ENCODE data around the gene DUSP3.
A peak's percentile ranks its signal among the peaks of the same experiment; 100 is the strongest.

Gene DUSP3

GRCh38 chr17:43778337-43779144 is at the start of gene DUSP3:
TSS of gene DUSP3 (minus strand) at chr17:43778977. CDS start at chr17:43778924, 53 bp downstream.
- DNase-seq, result peak; percentile 66

DNA sequence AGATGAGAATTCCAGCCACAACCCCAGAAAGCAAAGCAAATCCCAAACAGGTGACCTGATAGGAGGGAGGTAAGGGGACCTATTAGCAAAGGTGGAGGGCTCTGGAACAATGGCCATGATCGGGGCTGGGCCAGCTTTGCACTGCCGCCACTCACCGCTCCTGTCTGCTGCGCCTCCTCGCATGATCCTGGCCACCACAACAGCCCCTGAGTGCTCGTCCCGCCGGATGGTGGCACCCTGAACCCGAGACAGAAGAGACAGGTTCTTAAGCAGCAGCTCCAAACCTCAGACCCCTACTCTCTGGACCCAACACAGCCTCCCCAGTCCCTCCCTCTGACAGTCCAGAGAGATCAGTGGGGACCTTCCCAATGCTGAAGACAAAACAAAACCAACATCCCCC is 48.8 kb upstream of the DUSP3 start:
- no peak for DNase-seq

DNA sequence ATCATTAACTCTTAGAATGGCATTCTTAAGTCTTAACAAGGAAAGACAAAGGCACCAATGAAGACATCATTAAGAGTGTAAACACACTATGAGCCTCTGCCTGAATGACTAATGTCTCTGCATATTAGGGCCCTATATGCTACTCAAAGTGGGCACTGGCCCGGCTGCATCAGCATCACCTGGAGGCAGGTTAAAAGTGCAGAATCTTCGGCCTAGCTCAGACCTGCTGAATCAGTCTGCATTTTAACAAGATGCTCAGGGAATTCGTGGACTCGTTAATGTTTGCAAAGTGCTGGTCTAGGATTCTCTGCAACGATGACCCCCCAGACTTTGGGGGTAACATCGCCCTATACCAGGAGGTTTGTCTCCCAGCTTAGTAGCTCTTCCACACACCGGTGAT is 47.4 kb upstream of the DUSP3 start:
- no peak for DNase-seq

- no peak for DNase-seq
Measured at GRCh38 chr17:43825567-43825966, 46.8 kb upstream of the DUSP3 start.

DNA sequence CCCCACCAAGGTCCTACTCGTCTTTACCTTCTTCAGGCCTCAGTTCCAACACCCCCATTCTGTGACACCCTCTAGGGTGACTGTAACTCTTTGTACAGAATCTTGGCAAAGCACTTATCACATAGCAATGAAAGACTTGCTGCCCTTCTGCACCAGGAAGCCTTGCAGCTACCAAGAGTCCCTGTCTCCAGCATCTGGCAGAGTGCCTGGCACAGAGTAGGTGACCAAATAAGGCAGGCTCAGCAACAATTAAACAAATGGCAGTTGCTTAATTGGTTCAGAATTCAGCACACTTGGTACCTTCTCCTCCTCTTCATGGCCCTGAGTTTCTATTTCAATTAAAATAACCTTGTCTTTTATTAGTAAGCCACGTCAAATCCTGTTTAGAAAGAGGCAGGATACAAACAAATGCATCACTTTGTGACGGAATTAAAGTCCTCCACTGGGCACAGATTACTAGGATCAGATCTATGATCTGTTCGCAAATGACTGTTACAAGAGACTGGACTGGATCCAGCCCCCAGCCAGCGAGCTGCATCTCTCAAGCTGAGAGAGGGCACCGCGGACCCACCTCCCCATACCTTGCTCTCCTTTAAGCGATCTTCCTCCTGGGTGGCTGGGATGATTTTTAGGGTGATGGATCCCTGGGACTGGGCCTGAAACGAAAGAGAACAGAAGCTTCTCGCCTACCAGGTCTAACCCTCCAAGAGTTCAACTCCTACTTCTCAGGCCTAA is 44.7 kb upstream of the DUSP3 start:
- DNase-seq, result no peak

- no peak for DNase-seq
Measured at GRCh38 chr17:43822570-43823190, 43.9 kb upstream of the DUSP3 start.

DNA sequence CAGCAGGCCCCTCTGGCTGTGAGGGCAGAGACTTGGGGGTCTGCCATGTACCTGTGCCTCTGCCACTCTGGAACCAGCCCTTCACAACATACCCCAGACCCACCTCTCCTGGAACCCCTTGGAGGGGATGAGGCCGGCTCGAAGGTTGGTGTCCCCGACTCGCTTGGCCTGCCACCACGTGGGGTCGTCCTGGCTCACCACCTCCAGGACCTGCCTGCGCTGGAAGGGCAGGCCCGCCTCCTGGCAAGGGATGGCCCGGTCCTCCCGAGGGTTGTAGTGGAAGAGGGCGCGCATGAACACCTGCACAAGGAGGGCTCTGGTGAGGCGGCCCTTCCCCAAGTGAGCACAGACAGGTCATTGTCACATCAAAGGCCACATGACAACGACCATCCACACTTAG is 42.0 kb upstream of the DUSP3 start:
- no peak for DNase-seq

DNA sequence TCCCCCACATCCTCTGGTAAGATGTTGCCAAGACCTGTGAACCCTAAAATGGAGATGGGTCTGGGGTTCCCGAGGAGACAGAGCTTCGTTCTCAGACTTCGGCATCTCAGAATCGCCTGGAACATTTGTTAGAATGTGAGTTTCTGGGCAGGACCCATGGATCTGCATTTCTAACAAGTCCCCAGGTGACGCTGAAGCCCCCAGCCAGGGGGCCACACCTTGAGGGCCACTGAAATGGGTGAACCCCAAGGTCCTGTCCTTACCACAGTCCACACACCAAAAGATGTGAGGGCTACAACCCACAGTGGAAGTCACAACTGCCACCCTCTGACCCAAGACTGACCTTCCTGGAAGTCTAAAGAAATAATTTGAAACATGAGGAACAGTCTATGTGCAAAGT is 40.2 kb upstream of the DUSP3 start:
- DNase-seq, result no peak

DNA sequence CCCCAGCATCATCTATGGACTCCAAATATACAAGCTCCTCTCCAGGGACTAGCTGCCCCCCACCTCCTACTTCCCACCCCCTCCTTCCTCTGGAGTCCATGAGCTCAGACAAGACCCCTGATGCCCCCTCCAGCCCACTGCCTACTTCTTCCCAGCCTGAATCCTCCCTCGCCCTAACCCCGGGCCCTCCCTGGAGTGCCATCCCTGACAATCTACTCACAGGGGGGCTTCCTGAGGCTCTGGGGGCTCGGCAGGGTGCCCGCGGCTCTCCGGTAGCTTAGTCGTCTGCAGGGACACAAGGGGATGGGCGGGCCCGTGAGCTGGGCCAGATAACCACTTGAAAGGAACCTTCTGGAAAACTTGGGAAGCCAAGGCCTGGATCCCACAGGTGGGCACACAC is 39.0 kb upstream of the DUSP3 start:
- no peak for DNase-seq

GRCh38 chr17:43816336-43817320 is 37.9 kb upstream of the DUSP3 start:
- DNase-seq, result no peak

- no peak for DNase-seq
Measured at GRCh38 chr17:43814714-43815113, 35.9 kb upstream of the DUSP3 start.

DNA sequence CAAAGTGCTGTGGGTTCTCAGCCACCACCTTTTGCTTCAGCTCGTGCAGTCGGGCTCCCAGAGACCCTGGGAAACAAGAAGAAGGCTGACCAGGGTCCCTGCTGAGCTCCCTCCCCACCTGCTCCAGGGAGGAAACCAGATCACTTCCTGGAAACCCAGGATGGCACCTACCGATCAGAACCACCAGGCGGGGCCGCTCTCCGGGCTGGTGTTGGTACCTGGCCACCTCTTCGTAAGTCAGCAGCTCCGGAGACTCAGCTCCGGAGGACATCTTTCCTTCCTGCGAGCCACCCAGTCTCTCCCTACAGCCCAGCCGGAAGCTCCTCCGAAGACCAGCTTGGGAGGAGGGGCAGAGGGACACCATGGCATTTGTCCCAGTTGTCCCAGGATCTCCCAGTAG is 35.2 kb upstream of the DUSP3 start:
- DNase-seq, result no peak

- no peak for DNase-seq
Measured at GRCh38 chr17:43813386-43813785, 34.6 kb upstream of the DUSP3 start.

GRCh38 chr17:43812396-43813265 is 33.9 kb upstream of the DUSP3 start:
- DNase-seq, result no peak

GRCh38 chr17:43810823-43811222 is 32.0 kb upstream of the DUSP3 start:
- DNase-seq, result no peak

DNA sequence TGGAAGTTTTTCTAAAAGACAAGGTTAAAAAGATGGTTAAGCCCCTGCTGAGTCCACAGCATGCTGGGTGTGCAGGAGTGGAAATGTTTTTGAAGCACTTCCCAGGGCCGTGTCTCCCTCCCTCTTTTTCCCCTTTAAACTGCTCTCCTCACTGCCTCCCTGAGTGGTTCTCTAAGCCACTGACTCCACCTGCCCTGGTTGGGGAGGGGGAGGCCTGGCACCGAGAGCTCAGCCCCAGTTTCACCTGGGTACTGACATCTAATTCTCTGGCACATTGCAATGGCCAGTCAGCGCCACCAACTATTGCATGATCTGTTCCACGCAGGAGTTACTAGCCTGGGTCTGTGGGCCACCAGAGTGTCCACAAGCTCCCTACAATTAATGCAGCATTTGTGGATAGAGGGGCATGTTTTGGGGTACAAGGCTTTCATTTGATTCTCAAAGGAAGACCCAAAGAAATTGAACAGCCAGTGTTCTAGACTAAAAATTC is 31.5 kb upstream of the DUSP3 start:
- no peak for DNase-seq

- DNase-seq, result no peak
Measured at GRCh38 chr17:43809121-43809520, 30.3 kb upstream of the DUSP3 start.

- DNase-seq, result no peak
Measured at GRCh38 chr17:43808076-43808475, 29.3 kb upstream of the DUSP3 start.

- DNase-seq, result no peak
Measured at GRCh38 chr17:43805117-43805516, 26.3 kb upstream of the DUSP3 start.

DNA sequence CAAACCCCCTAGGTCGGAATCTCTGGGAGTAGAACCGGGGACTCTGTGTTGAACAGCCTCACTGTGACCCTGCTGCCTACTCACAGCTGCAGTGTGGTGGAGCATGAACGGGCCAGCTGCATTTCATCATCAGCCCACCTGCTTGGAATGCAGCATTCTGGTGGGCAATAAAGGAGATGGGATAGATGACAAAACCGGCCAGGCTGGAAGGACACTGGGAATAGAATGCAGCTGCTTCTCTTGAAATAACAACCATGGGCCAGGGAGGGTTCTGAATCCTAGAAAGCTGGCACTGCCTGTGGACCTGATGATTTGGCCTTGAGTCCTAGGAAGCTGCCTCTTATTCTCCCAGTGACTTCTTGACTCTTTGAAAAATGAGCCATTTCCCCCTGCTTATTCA is 25.0 kb upstream of the DUSP3 start:
- DNase-seq, result no peak

DNA sequence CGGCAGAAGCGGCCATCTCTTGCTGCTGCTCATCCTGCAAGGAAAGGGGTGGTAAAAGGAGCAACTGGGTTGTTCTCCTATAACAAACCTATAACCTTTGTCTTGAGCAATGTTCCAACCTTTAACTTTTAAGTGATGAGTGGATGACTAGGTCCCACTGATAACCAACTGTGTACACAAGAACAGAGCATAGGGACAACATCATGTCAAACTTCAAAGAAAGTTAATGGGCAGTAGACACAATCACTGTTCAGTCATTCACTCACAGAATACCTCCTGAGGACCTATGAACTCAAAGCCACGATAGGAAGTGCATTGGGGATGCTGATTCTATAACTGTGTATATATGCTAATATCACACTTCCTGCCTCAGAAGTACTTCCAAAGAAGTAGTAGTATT is 23.1 kb upstream of the DUSP3 start:
- DNase-seq, result no peak

DNA sequence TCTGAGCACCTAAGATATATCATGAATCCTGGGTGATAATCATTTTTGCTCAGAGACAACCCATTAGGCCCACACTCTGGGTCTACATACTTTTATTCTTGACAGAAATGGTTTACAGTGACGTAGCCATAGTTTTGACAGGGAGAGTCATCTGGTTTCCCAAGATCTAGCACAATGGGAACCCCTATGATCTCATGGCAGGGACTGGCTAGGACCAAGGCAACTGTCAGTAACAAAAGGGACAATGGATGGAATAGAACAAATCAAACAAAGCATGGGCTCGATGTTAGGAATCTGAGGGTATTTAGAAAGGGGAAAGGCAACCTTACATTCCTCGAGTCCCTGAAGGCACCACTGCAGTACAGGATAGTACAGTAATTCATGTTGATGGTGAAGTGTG is 22.0 kb upstream of the DUSP3 start:
- no peak for DNase-seq
